ENCODE data around the gene DNTT.

Gene DNTT

DNA sequence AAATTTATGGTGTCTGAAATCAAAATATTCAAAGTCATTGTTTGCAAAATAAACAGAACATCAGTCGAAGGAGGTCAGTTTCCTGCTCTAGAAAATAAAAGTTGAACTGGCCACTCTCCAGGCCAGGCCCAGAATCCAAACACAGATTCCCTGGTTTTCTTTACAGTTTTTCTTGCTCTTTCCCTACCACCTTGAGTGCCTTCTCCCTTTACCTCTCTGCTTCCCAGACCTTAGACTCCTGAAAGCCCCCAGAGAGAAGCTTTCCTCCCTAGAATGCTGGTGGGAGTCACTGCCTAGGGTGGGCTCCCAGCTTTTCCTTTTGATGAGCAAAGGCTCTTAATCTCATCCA is 6.1 kb downstream of the DNTT start:
- no peaks in the 10 kb centered on the region for H3K36me3 ChIP-seq (ENCODE audit: low read length)
- no peaks in the 10 kb centered on the region for H3K9me2 ChIP-seq (replicated peaks; ENCODE audit: insufficient read depth, low read length)
- no peaks in the 10 kb centered on the region for H3F3A ChIP-seq (ENCODE audit: insufficient read depth)
- no peaks in the 10 kb centered on the region for H3K9me3 ChIP-seq (ENCODE audit: insufficient read depth, low read length)
- no peak overlapping the region for H3K4me3 ChIP-seq (ENCODE audit: insufficient read depth, low read length, poor library complexity, severe bottlenecking)
- H2AFZ ChIP-seq (ENCODE audit: low read depth, low read length, severe bottlenecking), result no peak overlapping the region
- no peaks in the 10 kb centered on the region for H3K27me3 ChIP-seq (ENCODE audit: low read length)
- no peak overlapping the region for H3K27ac ChIP-seq (ENCODE audit: low read depth, low read length)
- no peaks in the 10 kb centered on the region for H4K20me1 ChIP-seq (ENCODE audit: low read depth, low read length)
- H3K4me2 ChIP-seq (ENCODE audit: low read depth, low read length, poor library complexity, severe bottlenecking), result no peak overlapping the region
- no peak for TF ChIP-seq EZH2phosphoT487 (conservative IDR thresholded peaks at IDR 0.05; ENCODE audit: low read length)
- TF ChIP-seq, protein P1, sequence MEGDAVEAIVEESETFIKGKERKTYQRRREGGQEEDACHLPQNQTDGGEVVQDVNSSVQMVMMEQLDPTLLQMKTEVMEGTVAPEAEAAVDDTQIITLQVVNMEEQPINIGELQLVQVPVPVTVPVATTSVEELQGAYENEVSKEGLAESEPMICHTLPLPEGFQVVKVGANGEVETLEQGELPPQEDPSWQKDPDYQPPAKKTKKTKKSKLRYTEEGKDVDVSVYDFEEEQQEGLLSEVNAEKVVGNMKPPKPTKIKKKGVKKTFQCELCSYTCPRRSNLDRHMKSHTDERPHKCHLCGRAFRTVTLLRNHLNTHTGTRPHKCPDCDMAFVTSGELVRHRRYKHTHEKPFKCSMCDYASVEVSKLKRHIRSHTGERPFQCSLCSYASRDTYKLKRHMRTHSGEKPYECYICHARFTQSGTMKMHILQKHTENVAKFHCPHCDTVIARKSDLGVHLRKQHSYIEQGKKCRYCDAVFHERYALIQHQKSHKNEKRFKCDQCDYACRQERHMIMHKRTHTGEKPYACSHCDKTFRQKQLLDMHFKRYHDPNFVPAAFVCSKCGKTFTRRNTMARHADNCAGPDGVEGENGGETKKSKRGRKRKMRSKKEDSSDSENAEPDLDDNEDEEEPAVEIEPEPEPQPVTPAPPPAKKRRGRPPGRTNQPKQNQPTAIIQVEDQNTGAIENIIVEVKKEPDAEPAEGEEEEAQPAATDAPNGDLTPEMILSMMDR (IDR thresholded peaks at IDR 0.05; ENCODE audit: insufficient read depth, low read length, poor library complexity, severe bottlenecking), result no peak
- H3K9ac ChIP-seq (ENCODE audit: low read length), result no peak overlapping the region
- no peaks in the 10 kb centered on the region for H3K79me2 ChIP-seq (ENCODE audit: insufficient read depth, low read length)

DNA sequence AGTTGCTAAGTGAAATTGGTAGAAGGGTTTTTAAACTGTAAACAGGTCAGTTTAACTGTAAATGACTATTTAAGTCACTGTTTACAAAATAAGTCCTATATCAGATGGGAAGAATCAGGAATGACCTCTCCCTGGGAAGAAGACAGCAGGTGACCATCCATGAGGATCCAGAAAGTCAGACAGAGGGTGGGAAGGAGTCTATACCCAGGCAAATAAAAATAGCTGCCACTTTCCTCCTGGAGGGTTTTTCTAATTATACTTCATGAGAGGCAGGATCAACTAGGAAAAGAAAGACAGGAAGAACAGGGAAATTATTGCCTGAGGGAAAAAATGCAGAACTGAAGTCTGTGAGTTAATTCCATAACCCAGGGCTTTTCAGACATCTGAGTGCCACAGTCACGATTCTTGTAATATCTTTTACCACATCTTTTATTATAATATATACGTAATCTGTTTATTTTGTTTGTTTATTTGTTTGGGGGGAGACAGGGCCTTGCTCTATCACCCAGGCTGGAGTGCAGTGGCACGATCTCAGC is 7.0 kb downstream of the DNTT start:
- Histone ChIP-seq H3K4me2 (ENCODE audit: low read depth, low read length, poor library complexity, severe bottlenecking) (no peak overlapping the region), H3K27me3 (ENCODE audit: low read length) (no peaks in the 10 kb centered on the region), H3K9me3 (ENCODE audit: insufficient read depth, low read length) (no peaks in the 10 kb centered on the region), H4K20me1 (ENCODE audit: low read depth, low read length) (no peaks in the 10 kb centered on the region), H3K79me2 (ENCODE audit: insufficient read depth, low read length) (no peaks in the 10 kb centered on the region), H3K4me3 (ENCODE audit: insufficient read depth, low read length, poor library complexity, severe bottlenecking) (no peak overlapping the region), H2AFZ (ENCODE audit: low read depth, low read length, severe bottlenecking) (no peak overlapping the region), H3K9ac (ENCODE audit: low read length) (no peak overlapping the region), H3F3A (ENCODE audit: insufficient read depth) (no peaks in the 10 kb centered on the region), H3K9me2 (replicated peaks; ENCODE audit: insufficient read depth, low read length) (no peaks in the 10 kb centered on the region), H3K36me3 (ENCODE audit: low read length) (no peaks in the 10 kb centered on the region), H3K27ac (ENCODE audit: low read depth, low read length) (no peak overlapping the region)
- TF ChIP-seq EZH2phosphoT487 (conservative IDR thresholded peaks at IDR 0.05; ENCODE audit: low read length), result no peak

DNA sequence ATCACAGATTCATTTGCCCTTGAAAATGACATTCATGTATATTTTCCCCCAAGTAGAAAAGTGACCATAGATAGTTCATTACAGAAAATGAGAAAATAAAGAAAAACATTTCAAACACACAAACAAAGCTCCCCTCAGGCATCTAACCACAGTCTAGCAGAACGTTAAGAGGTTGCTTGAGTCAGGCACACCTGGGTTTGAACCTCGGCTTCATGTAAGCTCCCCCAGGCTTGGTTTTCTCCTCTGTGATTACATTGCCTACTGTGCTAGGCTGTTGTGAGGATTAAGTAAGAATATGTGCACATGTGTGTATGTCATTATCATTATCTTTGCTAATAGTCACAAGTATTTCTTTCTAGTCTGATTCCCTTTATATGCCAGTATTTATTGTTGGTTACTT is 9.1 kb downstream of the DNTT start:
- Histone ChIP-seq H3K9me2 (replicated peaks; ENCODE audit: insufficient read depth, low read length) (no peaks in the 10 kb centered on the region), H3K9me3 (ENCODE audit: insufficient read depth, low read length) (no peaks in the 10 kb centered on the region), H3K36me3 (ENCODE audit: low read length) (no peaks in the 10 kb centered on the region), H3K27me3 (ENCODE audit: low read length) (no peaks in the 10 kb centered on the region), H3K27ac (ENCODE audit: low read depth, low read length) (no peak overlapping the region), H4K20me1 (ENCODE audit: low read depth, low read length) (no peaks in the 10 kb centered on the region), H3K4me3 (ENCODE audit: insufficient read depth, low read length, poor library complexity, severe bottlenecking) (no peak overlapping the region), H2AFZ (ENCODE audit: low read depth, low read length, severe bottlenecking) (no peak overlapping the region), H3F3A (ENCODE audit: insufficient read depth) (no peaks in the 10 kb centered on the region), H3K79me2 (ENCODE audit: insufficient read depth, low read length) (no peaks in the 10 kb centered on the region), H3K9ac (ENCODE audit: low read length) (no peak overlapping the region), H3K4me2 (ENCODE audit: low read depth, low read length, poor library complexity, severe bottlenecking) (no peak overlapping the region)
- TF ChIP-seq, protein P1 (IDR thresholded peaks at IDR 0.05; ENCODE audit: insufficient read depth, low read length, poor library complexity, severe bottlenecking), result no peak
- TF ChIP-seq EZH2phosphoT487 (conservative IDR thresholded peaks at IDR 0.05; ENCODE audit: low read length), result no peak

DNA sequence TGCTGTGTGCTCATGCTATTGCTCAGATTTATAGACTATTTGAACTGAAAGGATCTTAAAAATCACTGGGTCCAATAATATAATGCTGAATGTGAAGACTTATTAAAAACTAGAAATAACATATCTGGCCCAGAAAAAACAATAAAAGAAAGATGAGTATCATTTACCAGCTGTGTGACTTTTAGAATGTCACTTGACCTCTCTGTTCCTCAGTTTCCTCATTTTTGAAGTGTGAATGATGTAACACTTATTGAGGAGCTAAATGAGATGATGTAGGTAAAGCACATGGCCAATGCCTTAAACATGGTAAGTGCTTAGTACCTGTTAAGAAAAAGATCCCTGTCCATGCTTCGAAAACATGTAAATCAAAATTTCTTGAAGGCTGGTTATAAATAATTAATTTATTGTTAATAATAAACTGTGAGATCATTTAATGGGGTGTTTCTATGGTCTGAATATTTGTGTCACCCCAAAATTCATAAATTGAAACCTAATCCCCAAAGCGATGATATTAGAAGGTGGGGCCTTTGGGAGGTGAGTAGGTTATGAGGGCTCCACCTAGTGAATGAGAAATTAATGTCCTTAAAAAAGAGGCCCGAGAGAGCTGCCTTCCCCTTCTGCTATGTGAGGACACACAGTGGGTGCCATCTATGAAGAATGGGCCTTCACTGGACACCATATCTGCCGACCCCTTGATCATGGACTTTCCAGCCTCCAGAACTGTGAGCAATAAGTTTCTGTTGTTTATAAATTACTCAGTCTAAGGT is 13.0 kb downstream of the DNTT start:
- Histone ChIP-seq H3K4me2 (ENCODE audit: low read depth, low read length, poor library complexity, severe bottlenecking) (no peak overlapping the region), H2AFZ (ENCODE audit: low read depth, low read length, severe bottlenecking) (no peak overlapping the region), H3K36me3 (ENCODE audit: low read length) (no peaks in the 10 kb centered on the region), H4K20me1 (ENCODE audit: low read depth, low read length) (no peaks in the 10 kb centered on the region), H3F3A (ENCODE audit: insufficient read depth) (no peaks in the 10 kb centered on the region), H3K4me3 (ENCODE audit: insufficient read depth, low read length, poor library complexity, severe bottlenecking) (no peak overlapping the region), H3K79me2 (ENCODE audit: insufficient read depth, low read length) (no peaks in the 10 kb centered on the region), H3K9me2 (replicated peaks; ENCODE audit: insufficient read depth, low read length) (no peaks in the 10 kb centered on the region), H3K9me3 (ENCODE audit: insufficient read depth, low read length) (no peaks in the 10 kb centered on the region), H3K9ac (ENCODE audit: low read length) (no peak overlapping the region), H3K27me3 (ENCODE audit: low read length) (no peaks in the 10 kb centered on the region), H3K27ac (ENCODE audit: low read depth, low read length) (no peak overlapping the region)
- TF ChIP-seq EZH2phosphoT487 (conservative IDR thresholded peaks at IDR 0.05; ENCODE audit: low read length), result no peak
- TF ChIP-seq, protein P1 (IDR thresholded peaks at IDR 0.05; ENCODE audit: insufficient read depth, low read length, poor library complexity, severe bottlenecking), result peak; percentile 29
